GM12878 (cell line): ENCODE measurements around the gene TLDC2. TPM values are rescaled to one million over a fixed set of nuclear protein-coding genes. Genes with fewer than 3 reads are reported as not detected.

ENCODE experiments used
- ATAC-seq: fragments of 200-7000 bp; cut with Tn5 transposase; 3 replicates; pipeline ENCODE4 v1.9.1; 2020; ENCODE audit warnings: mild to moderate bottlenecking, moderate library complexity
- BruUV-seq: library from RNA; stranded (reverse); fragments of 400-500 nt; replicated peaks from 2 replicates; lab custom pipeline; 2021; lab: Mats Ljungman, UMichigan
- CTCF ChIA-PET: fragments of 300-600 bp; sonication (Branson Sonifier 250); formaldehyde crosslinking; extraction: SDS; loops from one replicate; lab custom pipeline; 2021; ENCODE audit warnings: inconsistent platforms; lab: Yijun Ruan, JAX
- POLR2A ChIA-PET: fragments of 350-600 bp; formaldehyde crosslinking; extraction: SDS; loops from one replicate; lab custom pipeline; 2021; ENCODE audit warnings: inconsistent platforms; lab: Charles Lee
- RAD21 ChIA-PET: fragments of 300-600 bp; sonication (Branson Sonifier 250); formaldehyde crosslinking; loops from one replicate; lab custom pipeline; 2023; ENCODE audit warnings: antibody characterized with exemption; ENCODE audit not compliant: unreplicated experiment; lab: Charles Lee
- SMC1A ChIA-PET: fragments of 300-600 bp; sonication (Branson Sonifier 250); formaldehyde crosslinking; loops from one replicate; lab custom pipeline; 2023; ENCODE audit not compliant: unreplicated experiment, uncharacterized antibody; lab: Charles Lee
- DNase-seq: peaks from one replicate; pipeline ENCODE4 v3.0.0-alpha.2; 2011; ENCODE audit warnings: low read depth, low spot score
- FAIRE-seq: peaks from 3 replicates; lab custom pipeline; 2011; peaks lifted over from hg19 to GRCh38; lab: Jason Lieb, UNC
- H2AFZ ChIP-seq: 2 replicates; pipeline ENCODE4 v1.6.0; 2011; ENCODE audit warnings: low read depth, low read length, control low read depth; ENCODE audit not compliant: control insufficient read depth
- H3K27ac ChIP-seq: 2 replicates; pipeline ENCODE4 v1.5.1; 2011; ENCODE audit warnings: control low read depth; ENCODE audit not compliant: control insufficient read depth, insufficient read depth
- H3K27me3 ChIP-seq, 2 experiments: replicated peaks in 1 of 2; 2 replicates each; pipeline versions ENCODE4 v1.6.0 to v1.6.1; 2011; ENCODE audit warnings: low read length in 1 of 2; ENCODE audit not compliant: control insufficient read depth in 2 of 2, insufficient read depth in 2 of 2
- H3K36me3 ChIP-seq, 2 experiments: 2 replicates each; pipeline ENCODE4 v1.5.1; 2011; ENCODE audit warnings: low read length in 1 of 2; ENCODE audit not compliant: control insufficient read depth in 2 of 2, insufficient read depth in 2 of 2
- H3K4me1 ChIP-seq: 2 replicates; pipeline ENCODE4 v1.6.1; 2011; ENCODE audit warnings: mild to moderate bottlenecking, low read length, moderate library complexity, mixed read lengths; ENCODE audit not compliant: control insufficient read depth, insufficient read depth
- H3K4me2 ChIP-seq: 2 replicates; pipeline ENCODE4 v1.6.0; 2011; ENCODE audit warnings: control low read depth; ENCODE audit not compliant: control insufficient read depth, insufficient read depth
- H3K4me3 ChIP-seq: fragments of 200-600 bp; sonication (generic); 2 replicates; pipeline ENCODE4 v1.5.1; 2016
- H3K79me2 ChIP-seq: 2 replicates; pipeline ENCODE4 v1.6.0; 2011; ENCODE audit warnings: low read length; ENCODE audit not compliant: control insufficient read depth, insufficient read depth
- H3K9ac ChIP-seq: 2 replicates; pipeline ENCODE4 v1.8.0; 2011; ENCODE audit warnings: low read length, control low read depth, mixed read lengths; ENCODE audit not compliant: control insufficient read depth, insufficient read depth
- H3K9me3 ChIP-seq: replicated peaks from 3 replicates; pipeline ENCODE4 v1.5.1; 2011; ENCODE audit warnings: mild to moderate bottlenecking, low read length; ENCODE audit not compliant: control insufficient read depth, insufficient read depth
- H4K20me1 ChIP-seq: 2 replicates; pipeline ENCODE4 v1.6.0; 2011; ENCODE audit not compliant: control insufficient read depth, insufficient read depth
- ELK1 ChIP-seq: IDR thresholded peaks from 2 replicates; pipeline ENCODE4 v1.6.1; 2012; ENCODE audit warnings: low read depth, low read length, improper control_type of control experiment
- ETV6 ChIP-seq, 2 experiments: fragments of 450-650 bp in 1 of 2; IDR thresholded peaks in 1 of 2; conservative IDR thresholded peaks in 1 of 2; 2 replicates each; pipeline ENCODE4 v1.6.1; 2014; ENCODE audit warnings: antibody characterized with exemption in 1 of 2, borderline replicate concordance in 1 of 2, low read depth in 1 of 2, mild to moderate bottlenecking in 1 of 2, moderate library complexity in 1 of 2
- MEF2B ChIP-seq: fragments of 450-650 bp; IDR thresholded peaks from 2 replicates; pipeline ENCODE4 v1.6.1; 2018; ENCODE audit warnings: mild to moderate bottlenecking, moderate library complexity; ENCODE audit not compliant: partially characterized antibody, poor library complexity, severe bottlenecking
- SP1 ChIP-seq: IDR thresholded peaks from one replicate; pipeline ENCODE4 v1.6.1; 2011; ENCODE audit warnings: low read depth, low read length
- TBL1XR1 ChIP-seq: IDR thresholded peaks from 2 replicates; pipeline ENCODE4 v1.6.1; 2012; ENCODE audit warnings: low read depth, low read length, improper control_type of control experiment
- ZBTB4 ChIP-seq: fragments of 450-650 bp; formaldehyde crosslinking; IDR thresholded peaks from 2 replicates; pipeline ENCODE4 v1.4.0; 2022; ENCODE audit warnings: mild to moderate bottlenecking, moderate library complexity
- ZSCAN29 ChIP-seq: fragments of 450-650 bp; IDR thresholded peaks from 2 replicates; pipeline ENCODE4 v1.6.1; 2017; ENCODE audit warnings: mild to moderate bottlenecking, moderate library complexity
- WGBS: methylation state at CpG from one replicate; pipeline ENCODE4 v1.1.6; 2016; ENCODE audit warnings: low lambda C conversion rate; ENCODE audit not compliant: insufficient replicate concordance, insufficient coverage; ENCODE audit errors: missing lambda C conversion rate; 5-methylcytosine and 5-hydroxymethylcytosine counted together
- in situ Hi-C: fragments of 300-500 bp; cut with MboI; formaldehyde crosslinking; loops from 9 replicates; pipeline ENCODE4 v1.14.3; 2018; ENCODE audit warnings: mixed read lengths
- intact Hi-C: fragments of 100-400 bp; cut with micrococcal nuclease; formaldehyde crosslinking; loops from one replicate; pipeline ENCODE4 v1.14.2; 2022; ENCODE audit not compliant: unreplicated experiment
- polyA plus RNA-seq, 11 experiments: library from polyadenylated mRNA; depleted of rRNA in 4 of 11; unstranded in 6 of 11; stranded (reverse) in 5 of 11; fragments of >200 nt; fragmentation: Nextera tagmentation in 4 of 11; fragmentation: Illumina TruSeq in 1 of 11; extraction: Ambion mirVana in 4 of 11; extraction: Trizol in 1 of 11; gene quantifications; 1 replicate in 1 of 11; 2 replicates in 10 of 11; pipeline versions ENCODE4 v1.2.1 to v1.2.3, GENCODE V29; 2011 to 2016; ENCODE audit warnings: inconsistent platforms in 2 of 11, missing spikeins in 2 of 11, low read depth in 1 of 11
- total RNA-seq, 4 experiments: library from RNA; depleted of rRNA in 3 of 4; stranded (reverse); fragments of >200 nt in 3 of 4; fragmentation: Illumina TruSeq in 1 of 4; extraction: Trizol in 1 of 4; gene quantifications; 2 replicates each; pipeline versions ENCODE4 v1.2.1 to v1.2.3, GENCODE V29; 2013 to 2021

Gene TLDC2
- total and polyA plus RNA-seq, 10 of the 15 experiments (the other 5 are each of a cell fraction or from before 2014, with no cell fraction given), result 0.05 to 0.41 (median 0.21) TPM

- TF ChIP-seq ZBTB4 (CRISPR knock-in tag) (no peak), ZSCAN29 (no peak), TBL1XR1 (no peak), SP1 (no peak)
These were observed 9.1 kb upstream of the TLDC2 start (continued) for GRCh38 chr20:36866681-36867495.

GRCh38 chr20:36871640-36872570, 4.0 kb upstream of the TLDC2 start:
- no peaks in the 10 kb centered on the region for H3K27me3 ChIP-seq
- no peak overlapping the region for H3K27ac ChIP-seq
- RAD21 ChIA-PET, result interaction anchor here (0.9 to 4.9 kb wide), 5 partner anchors 10 to 36 kb away, joined by 3 to 32 read pairs (median 7); no protein-coding TSS in a partner anchor
- H3K9ac ChIP-seq, result no peak overlapping the region
- SMC1A ChIA-PET, result interaction anchor here (0.8 to 2.2 kb wide), 9 partner anchors 10 to 106 kb away, joined by 3 to 10 read pairs (median 4); no protein-coding TSS in a partner anchor
- CTCF ChIA-PET, result interaction anchor here (1.4 to 6.7 kb wide), 5 partner anchors 11 to 98 kb away, joined by 5 to 54 read pairs (median 22); partner anchors contain the start of gene DSN1
- no peak overlapping the region for H3K4me2 ChIP-seq
- TF ChIP-seq ELK1 (no peak), ETV6 (conservative IDR thresholded peaks at IDR 0.05 in 1 of 2, IDR thresholded peaks at IDR 0.05 in 1 of 2; ENCODE audit: borderline replicate concordance in 1 of 2, low read depth in 1 of 2) (no peak), MEF2B (peak; percentile 55)
- DNase-seq, result no peak
- in situ Hi-C loops (no loop called here), intact Hi-C loops (no loop called here)
- H3K9me3 ChIP-seq, result no peaks in the 10 kb centered on the region
- BruUV-seq, result no TSS peak
- POLR2A ChIA-PET, result interaction anchor here (0.6 to 3.2 kb wide), 9 partner anchors 8 to 276 kb away, joined by 3 to 20 read pairs (median 5); no protein-coding TSS in a partner anchor
- H3K79me2 ChIP-seq, result no peaks in the 10 kb centered on the region
- peak; percentile 66 for ATAC-seq
- no peak overlapping the region for H3K4me3 ChIP-seq
- no peaks in the 10 kb centered on the region for H4K20me1 ChIP-seq
- H3K36me3 ChIP-seq, result no peaks in the 10 kb centered on the region
- H3K4me1 ChIP-seq, result peaks cover 43% of the 10 kb centered on the region
- 44% methylated on average over 16 of the region's 16 CpGs for WGBS
- H2AFZ ChIP-seq, result peak overlapping the region; percentile 65
- no peak for FAIRE-seq
